GM19193 (cell line): ENCODE data around the gene SLC12A8.

Source experiments
- POLR2A ChIP-seq: IDR thresholded peaks from 4 replicates; pipeline ENCODE4 v1.6.1; 2011; ENCODE audit not compliant: insufficient read depth, insufficient read length; ENCODE audit errors: extremely low read depth

Gene SLC12A8

GRCh38 chr3:125221831-125222230 lies 9.3 kb upstream of the SLC12A8 start:
- TF ChIP-seq POLR2A: no peak

GRCh38 chr3:125220727-125221429 lies 8.3 kb upstream of the SLC12A8 start:
- TF ChIP-seq POLR2A: peak; percentile 18

- TF ChIP-seq POLR2A: no peak
These were observed 7.6 kb upstream of the SLC12A8 start for GRCh38 chr3:125220183-125220582.

GRCh38 chr3:125219261-125219701 lies 6.7 kb upstream of the SLC12A8 start:
- TF ChIP-seq POLR2A: no peak

- TF ChIP-seq POLR2A: no peak
These were observed 2.2 kb upstream of the SLC12A8 start for GRCh38 chr3:125214738-125215137.

- TF ChIP-seq POLR2A: no peak
These were observed 1.5 kb upstream of the SLC12A8 start for GRCh38 chr3:125213946-125214542.

- TF ChIP-seq POLR2A: no peak
These were observed 812 bp upstream of the SLC12A8 start for GRCh38 chr3:125213364-125213755.

GRCh38 chr3:125212091-125212508 lies 448 bp downstream of the SLC12A8 start:
- TF ChIP-seq POLR2A: no peak

GRCh38 chr3:125211523-125212090 lies 941 bp downstream of the SLC12A8 start:
- no peak for TF ChIP-seq POLR2A

- no peak for TF ChIP-seq POLR2A
These were observed 4.5 kb downstream of the SLC12A8 start for GRCh38 chr3:125207949-125208568.

- no peak for TF ChIP-seq POLR2A
These were observed 5.0 kb downstream of the SLC12A8 start for GRCh38 chr3:125207507-125207906.

GRCh38 chr3:125206934-125207333 lies 5.6 kb downstream of the SLC12A8 start:
- no peak for TF ChIP-seq POLR2A

GRCh38 chr3:125203731-125204130 lies 8.8 kb downstream of the SLC12A8 start:
- TF ChIP-seq POLR2A: no peak

GRCh38 chr3:125202197-125202596 lies 10.4 kb downstream of the SLC12A8 start:
- no peak for TF ChIP-seq POLR2A

GRCh38 chr3:125200731-125201139 lies 11.8 kb downstream of the SLC12A8 start:
- TF ChIP-seq POLR2A: no peak
